Astrocyte (in vitro differentiated cells and primary cell): ENCODE data around the gene AJAP1.

ENCODE experiments used
- EZH2 ChIP-seq: IDR thresholded peaks from 2 replicates; pipeline ENCODE4 v1.6.1; 2012; ENCODE audit warnings: mild to moderate bottlenecking, low read length, inconsistent platforms; ENCODE audit not compliant: insufficient read depth
- TF ChIP-seq, protein P1 (sequence below): IDR thresholded peaks from 2 replicates; pipeline ENCODE4 v1.5.1; 2011; ENCODE audit warnings: low read depth, mild to moderate bottlenecking, inconsistent platforms, low read length, moderate library complexity; ENCODE audit not compliant: insufficient read depth

DNA sequence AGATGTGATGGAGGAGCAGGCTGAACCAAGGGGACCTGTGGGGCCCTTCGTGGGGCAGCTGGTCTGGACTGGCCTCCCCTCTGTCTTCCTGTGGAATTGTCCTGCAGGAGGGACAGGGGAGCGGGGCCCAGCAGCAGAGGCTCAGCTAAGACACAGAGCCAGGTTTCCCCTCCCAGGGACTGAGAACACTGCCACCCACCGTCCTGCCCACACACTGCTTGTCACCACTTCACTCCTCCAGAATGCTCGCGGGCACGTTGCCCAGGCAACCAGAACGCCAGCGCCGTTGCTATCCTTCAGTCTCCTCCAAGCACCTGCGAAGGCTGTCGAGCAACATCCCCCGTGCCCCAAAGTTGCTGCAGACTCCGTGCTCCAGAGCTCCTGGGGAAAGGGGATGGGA is 46.4 kb downstream of the AJAP1 start:
- TF ChIP-seq, protein P1, sequence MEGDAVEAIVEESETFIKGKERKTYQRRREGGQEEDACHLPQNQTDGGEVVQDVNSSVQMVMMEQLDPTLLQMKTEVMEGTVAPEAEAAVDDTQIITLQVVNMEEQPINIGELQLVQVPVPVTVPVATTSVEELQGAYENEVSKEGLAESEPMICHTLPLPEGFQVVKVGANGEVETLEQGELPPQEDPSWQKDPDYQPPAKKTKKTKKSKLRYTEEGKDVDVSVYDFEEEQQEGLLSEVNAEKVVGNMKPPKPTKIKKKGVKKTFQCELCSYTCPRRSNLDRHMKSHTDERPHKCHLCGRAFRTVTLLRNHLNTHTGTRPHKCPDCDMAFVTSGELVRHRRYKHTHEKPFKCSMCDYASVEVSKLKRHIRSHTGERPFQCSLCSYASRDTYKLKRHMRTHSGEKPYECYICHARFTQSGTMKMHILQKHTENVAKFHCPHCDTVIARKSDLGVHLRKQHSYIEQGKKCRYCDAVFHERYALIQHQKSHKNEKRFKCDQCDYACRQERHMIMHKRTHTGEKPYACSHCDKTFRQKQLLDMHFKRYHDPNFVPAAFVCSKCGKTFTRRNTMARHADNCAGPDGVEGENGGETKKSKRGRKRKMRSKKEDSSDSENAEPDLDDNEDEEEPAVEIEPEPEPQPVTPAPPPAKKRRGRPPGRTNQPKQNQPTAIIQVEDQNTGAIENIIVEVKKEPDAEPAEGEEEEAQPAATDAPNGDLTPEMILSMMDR = no peak
- no peak for TF ChIP-seq EZH2
